Hematopoietic multipotent progenitor cell treated with erythropoietin and hydrocortisone succinate and interleukin-3 and kit ligand, for 8 days (in vitro differentiated cells): ENCODE data around the gene LITAF.
"Not testable (repeated sequence)": the region's sequence is repeated elsewhere in the genome, so short reads cannot be mapped to it uniquely, and the experiment has no call there.

Experiments
- DNase-seq: peaks from one replicate; pipeline ENCODE4 v3.0.0-alpha.2; 2015

LITAF gene

DNA sequence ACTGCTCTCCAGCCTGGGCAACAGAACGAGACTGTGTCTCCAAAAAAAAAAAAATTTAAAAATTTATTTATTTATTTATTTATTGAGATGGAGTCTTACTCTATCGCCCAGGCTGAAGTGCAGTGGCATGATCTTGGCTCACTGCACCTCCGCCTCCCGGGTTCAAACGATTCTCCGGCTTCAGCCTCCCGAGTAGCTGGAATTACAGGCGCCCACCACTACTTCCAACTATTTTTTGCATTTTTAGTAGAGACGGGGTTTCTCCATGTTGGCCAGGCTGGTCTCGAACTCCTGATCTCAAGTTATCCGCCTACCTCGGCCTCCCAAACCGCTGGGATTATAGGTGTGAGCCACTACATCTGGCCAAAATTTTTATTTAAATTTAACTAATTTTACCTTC is 73.4 kb downstream of the LITAF start:
- not testable (repeated sequence) for DNase-seq

DNA sequence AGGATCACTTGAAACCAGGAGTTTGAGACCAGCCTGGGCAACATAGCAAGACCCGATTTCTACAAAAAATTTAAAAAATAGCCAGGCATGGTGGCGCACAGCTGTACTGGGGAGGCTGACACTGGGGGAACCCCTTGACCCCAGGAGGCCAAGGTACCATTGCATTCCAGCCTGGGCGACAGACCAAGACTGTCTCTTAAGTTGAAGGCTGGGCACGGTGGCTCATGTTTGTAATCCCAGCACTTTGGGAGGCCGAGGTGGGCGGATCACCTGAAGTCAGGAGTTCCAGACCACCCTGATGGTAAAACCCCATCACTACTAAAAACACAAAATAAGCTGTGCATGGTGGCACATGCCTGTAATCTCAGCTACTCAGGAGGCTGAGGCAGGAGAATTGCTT is 74.9 kb downstream of the LITAF start:
- DNase-seq: no peak

DNA sequence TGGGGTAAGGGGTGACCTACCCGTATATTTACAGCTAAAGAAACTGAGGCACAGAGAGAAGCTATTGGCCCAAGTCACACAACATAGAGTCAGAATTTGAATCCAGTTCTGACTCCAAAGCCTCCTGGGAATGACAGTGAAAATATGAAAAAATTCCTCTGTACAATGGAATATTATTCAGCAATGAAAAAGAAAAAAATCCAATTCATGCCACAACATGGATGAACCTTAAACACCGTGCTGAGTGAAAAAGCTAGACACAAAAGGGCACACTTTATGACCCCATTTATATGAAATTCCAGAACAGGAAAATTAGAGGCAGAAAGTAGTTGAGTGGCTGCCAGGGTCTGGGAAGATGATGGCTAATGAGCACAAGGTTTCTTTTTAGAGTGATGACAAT is 75.4 kb downstream of the LITAF start:
- DNase-seq: no peak

DNA sequence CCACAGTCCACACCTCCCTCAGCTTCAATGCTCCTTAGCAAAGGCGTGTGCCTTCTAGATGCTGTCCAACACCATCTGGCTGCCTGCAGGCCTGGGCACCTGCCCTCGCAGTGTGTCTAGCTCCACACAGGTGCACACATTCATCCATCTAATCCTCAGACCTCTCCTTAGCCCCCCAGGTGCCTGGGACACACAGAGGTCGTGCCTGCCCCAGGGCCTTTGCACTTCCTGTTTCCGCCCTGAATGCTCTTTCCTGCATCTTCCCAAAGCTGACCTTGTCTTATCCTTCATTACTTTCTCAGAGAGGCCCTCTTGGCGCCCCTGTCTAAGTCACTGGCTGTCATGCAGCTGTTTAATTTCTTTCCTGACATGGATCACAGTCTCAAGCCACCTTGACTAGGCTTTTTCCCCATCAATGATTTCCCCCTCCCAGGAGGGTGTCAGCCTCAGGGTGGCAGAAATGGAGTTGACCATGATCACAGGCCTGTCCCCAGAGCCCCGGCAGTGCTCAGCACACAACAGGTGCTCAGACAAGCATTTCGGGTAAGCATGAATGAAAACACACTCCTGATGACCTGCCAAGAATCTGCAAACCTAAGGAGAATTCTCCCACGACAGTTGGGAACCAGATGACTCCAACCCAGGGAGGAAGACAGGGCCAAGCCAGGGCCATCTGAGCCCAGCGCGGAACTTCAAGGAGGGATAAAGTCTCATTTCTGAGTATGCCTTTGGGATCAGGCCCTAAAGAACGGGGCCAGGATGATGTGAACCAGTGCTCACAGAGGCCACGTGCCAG is 76.3 kb downstream of the LITAF start:
- DNase-seq: no peak

DNA sequence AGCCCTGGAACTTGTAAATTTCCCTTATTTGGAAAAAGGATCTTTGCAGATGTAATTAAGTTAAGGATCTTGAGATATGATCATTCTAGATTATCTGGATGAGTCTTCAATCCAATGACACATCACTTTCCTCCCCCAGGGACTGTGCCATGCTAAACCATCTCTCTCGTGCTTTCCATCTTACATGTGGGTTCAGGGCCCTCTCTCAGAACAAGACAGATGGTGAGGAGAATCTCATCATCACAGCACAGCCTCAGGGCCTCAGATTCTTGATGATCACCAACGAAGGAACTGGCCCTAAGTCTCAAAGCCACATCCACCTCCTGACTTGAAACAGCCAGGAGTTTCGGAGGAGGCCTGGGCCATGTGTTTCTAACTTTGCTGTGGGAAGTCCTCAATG is 78.7 kb downstream of the LITAF start:
- DNase-seq: no peak

DNA sequence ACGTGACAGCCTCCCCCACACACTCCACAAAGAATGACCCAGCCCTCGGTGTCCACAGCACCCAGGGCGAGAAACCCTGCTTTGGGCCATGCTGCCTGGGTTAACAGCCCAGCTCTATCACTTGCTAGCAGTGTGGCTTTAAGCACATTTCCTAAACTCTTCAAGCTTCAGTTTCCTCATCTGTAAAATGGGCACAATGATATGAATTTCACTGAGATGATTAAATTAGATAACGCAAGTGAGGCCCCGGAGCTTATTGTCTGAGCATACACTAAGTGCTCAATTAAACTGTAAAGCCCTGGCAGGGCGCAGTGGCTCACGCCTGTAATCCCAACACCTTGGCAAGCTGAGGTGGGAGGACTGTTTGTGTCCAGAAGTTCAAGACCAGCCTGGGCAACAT is 79.4 kb downstream of the LITAF start:
- no peak for DNase-seq

DNA sequence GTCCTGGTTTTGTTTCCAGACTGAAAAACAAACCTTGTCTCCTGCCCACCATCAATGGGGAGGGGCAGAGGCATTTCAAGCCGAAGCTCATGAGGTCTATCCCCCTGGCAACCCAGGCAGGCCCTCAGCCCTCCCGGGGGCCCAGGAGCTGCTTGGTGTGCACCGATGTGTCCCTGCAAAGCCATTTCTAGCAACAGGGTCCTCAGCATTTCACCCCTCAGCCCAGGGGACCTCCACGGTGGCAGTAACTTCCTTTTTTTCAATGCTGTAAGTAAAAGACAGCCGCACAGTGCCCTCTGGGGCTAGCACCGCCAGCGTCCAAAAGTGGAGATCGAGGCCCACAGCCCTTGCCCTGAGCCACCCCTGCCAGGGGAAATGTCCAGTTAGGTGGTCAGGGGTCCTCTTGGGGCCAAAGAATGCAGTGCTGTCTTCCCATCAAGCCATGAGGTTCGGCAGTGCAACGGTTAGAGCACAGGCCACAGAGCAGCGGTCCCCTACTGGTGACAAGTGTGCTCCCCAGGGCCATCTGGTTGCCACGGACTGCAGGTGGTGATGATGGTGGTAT is 79.9 kb downstream of the LITAF start:
- no peak for DNase-seq

DNA sequence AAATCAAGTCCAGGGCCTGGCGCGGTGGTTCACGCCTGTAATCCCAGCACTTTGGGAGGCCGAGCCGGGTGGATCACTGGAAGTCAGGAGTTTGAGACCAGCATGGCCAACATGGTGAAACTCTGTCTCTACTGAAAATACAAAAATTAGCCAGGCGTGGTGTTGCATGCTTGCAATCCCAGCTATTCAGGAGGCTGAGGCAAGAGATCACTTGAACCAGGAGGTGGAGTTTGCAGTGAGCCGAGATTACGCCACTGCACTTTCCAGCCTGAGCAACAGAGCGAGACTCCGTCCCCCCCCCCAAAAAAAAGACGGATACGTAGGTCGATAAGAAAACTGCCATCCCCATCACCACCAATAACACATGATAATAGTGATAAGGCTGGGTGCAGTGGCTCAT is 82.5 kb downstream of the LITAF start:
- not testable (repeated sequence) for DNase-seq

DNA sequence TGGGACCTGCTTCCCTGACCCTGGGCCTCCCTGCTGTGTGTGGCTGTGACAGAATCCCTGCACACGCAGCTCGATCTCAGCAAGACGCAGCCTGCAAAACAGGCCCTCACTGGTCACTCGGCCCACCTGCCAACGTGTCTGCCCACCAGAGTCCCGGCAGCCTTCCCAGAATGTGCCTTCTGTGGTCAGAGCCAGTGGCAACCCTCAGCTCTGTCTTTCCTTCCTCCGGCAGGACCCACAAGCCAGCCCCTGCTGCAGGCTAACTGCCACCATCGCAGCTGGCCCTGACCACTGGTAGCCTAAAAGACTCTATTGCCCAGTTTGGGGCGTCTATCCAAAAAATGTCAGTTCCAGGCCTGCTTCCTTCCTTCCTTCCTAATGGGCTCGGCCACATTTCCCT is 83.2 kb downstream of the LITAF start:
- DNase-seq: no peak

DNA sequence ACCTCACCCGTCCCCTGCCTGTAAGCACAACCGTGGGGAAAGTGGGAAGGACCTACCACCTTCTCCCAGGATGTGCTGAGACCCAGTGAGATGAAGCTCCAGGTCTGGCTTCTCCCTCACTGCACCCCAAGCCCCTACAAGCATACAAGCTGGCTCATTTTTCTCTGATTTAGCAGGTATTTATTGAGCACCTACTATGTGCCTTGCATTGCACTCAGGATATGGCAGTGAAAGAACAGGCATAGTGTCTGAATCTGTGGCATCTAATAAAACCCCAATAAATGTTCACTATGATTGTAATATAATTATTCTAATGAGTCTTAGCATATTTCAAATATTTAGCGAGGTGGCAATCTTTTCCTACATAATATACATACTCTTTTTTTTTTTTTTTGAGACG is 84.5 kb downstream of the LITAF start:
- no peak for DNase-seq

DNA sequence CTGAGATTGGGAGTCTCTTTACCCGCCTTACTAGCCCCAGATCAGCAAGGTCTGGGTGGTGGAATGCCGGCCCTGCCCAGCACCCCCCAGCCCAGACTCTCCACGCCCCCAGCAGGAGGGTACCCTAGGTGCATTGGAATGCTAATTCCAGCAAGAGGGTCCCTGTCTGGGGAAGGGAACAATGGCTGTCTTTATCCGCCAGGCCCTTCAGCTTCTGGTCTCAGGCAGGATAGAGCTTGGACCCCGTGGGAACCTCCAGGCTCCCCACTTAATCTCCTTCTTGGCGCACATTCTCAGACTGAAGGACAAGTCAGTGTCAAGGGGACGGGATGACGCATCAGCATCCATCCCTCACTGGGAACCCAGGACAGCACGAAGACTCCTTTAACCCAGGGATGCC is 85.1 kb downstream of the LITAF start:
- DNase-seq: no peak

DNA sequence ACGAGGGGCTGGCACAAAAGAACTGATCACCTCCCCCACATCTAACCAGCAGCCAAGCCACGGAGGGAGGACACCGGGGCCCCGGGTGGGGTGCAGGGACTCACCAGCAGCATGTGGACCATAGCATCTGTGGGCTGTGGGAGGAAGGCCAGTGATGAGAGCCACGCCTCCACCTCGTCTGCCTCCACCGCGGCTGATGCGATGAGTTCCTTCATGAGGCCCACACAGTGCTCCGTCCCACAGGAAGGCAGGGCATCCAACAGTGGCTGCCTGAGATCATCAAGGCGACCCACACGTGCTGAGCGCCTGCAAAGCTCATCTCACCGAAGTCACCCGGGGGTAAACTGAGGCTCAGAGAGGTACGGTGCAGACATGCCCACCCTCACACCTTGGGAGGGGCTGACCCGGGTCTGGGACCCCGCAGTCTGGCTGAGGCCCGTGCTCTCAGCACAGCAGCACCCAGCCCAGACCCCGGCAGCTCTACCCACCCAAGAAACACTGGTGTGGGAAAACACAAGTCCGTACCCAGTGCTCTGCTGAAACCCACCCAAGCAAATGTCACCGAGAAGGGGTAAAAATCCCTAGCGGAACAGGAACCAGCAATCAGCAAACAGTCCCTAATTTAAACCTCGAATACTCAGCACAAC is 85.9 kb downstream of the LITAF start:
- DNase-seq: no peak

DNA sequence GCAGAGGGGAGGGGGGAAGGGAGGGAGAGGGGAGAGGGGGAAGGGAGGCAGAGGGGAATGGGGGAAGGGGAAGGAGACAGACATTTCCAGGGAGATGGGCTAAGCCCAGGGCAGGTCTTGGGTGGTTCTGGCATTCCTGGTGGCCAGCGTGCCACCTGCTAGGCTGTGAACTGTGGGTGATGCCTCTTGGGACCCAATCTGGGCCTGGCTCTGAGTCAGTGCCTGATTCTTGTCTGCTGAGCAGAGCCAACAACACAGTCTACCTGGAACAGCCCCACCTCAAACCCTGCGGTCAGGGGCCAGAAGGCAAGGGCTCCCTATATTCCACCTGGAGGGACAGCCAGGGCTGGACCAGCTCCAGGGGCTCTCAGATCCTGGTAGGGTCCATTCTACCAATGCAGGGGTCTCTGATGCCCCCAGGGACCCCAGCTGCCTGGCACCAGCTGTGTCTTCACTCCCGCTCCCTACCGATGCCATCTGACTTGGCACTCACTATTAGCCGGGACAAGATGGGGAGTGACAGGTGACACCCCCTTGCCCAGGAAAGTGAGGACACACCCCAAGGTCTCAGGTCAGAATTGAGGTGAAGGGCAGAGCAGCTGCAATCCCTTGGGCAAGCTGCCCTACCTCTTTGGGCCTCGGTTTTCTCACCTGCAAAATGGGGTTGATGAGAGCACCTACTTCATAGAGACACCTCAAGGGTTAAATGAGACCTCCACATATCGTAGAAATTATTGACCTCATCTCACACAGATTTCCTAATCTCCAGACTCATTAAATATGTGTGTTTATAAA is 87.2 kb downstream of the LITAF start:
- DNase-seq: no peak

DNA sequence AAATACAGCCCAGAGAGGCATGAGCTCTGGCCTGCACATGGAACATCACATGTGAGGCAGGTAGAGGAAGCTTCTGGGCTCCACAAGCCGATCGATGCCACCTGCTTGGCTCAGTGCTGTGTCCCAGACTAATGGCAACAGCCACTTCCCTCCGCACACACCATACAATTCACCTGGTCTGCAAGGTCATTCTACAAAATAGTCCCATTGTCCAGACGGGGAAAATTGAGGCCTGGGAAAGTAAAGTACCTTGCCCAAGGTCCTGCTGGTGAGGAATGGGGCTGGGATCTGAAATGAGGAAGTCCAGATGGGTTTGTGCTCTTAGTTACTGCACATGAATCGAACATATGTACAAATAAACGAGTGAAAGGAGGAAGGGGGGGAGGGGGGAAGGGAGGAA is 88.0 kb downstream of the LITAF start:
- no peak for DNase-seq

DNA sequence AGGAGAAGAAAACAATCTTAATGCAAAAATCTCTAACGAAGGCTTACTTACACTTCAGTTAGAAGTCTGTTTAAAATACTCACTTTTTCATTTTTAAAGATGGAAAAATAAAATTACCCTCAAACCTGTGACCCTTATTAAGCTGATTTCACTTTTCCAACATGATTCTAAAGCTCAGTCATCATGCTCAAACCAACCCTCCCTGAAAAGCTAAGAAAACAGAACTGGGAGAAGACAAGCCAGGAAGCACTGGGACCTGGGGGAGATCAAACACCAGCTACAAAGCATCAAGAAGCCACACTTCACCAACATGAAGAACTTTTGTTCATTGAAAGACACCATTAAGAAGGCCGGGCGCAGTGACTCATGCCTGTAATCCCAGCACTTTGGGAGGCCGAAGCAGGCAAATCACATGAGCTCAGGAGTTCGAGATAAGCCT is 88.8 kb downstream of the LITAF start:
- no peak for DNase-seq
